OCI-LY1 (cell line): ENCODE measurements around the gene MOB3C.

ENCODE experiments used
- H2AFZ ChIP-seq: fragments of 200-600 bp; sonication (generic), shearing (Covaris generic); 2 replicates; pipeline ENCODE4 v1.6.0; 2014; ENCODE audit warnings: antibody characterized with exemption, mild to moderate bottlenecking, low read length
- H3F3A ChIP-seq: fragments of 200-600 bp; sonication (generic), shearing (Covaris generic); 2 replicates; pipeline ENCODE4 v1.6.0; 2014; ENCODE audit warnings: mild to moderate bottlenecking, antibody characterized with exemption, low read length, moderate library complexity; ENCODE audit not compliant: insufficient read depth
- H3K27ac ChIP-seq: fragments of 200-600 bp; sonication (generic); 2 replicates; pipeline ENCODE4 v1.5.1; 2014; ENCODE audit warnings: low read length, mixed run types, mild to moderate bottlenecking, low read depth; ENCODE audit not compliant: poor library complexity, severe bottlenecking
- H3K27me3 ChIP-seq: fragments of 200-600 bp; sonication (generic); 2 replicates; pipeline ENCODE4 v1.6.0; 2014; ENCODE audit warnings: antibody characterized with exemption, mild to moderate bottlenecking, low read length, moderate library complexity; ENCODE audit not compliant: insufficient read depth
- H3K36me3 ChIP-seq: fragments of 200-600 bp; sonication (generic); 2 replicates; pipeline ENCODE4 v1.6.1; 2014; ENCODE audit warnings: mild to moderate bottlenecking, antibody characterized with exemption, low read length, moderate library complexity, mixed read lengths; ENCODE audit not compliant: insufficient read depth
- H3K4me1 ChIP-seq: fragments of 200-600 bp; sonication (generic); 2 replicates; pipeline ENCODE4 v1.5.1; 2014; ENCODE audit warnings: mild to moderate bottlenecking, low read length, moderate library complexity; ENCODE audit not compliant: insufficient read depth, severe bottlenecking
- H3K4me2 ChIP-seq: fragments of 200-600 bp; sonication (generic), shearing (Covaris generic); 2 replicates; pipeline ENCODE4 v1.6.1; 2014; ENCODE audit warnings: low read length
- H3K4me3 ChIP-seq: fragments of 200-600 bp; sonication (generic); 2 replicates; pipeline ENCODE4 v1.5.1; 2014; ENCODE audit warnings: low read length, low read depth, mild to moderate bottlenecking, mixed read lengths; ENCODE audit not compliant: poor library complexity, severe bottlenecking
- H3K79me2 ChIP-seq: fragments of 200-600 bp; shearing (Covaris generic); 2 replicates; pipeline ENCODE4 v1.6.1; 2016; ENCODE audit warnings: mixed run types, low read length, mixed read lengths; ENCODE audit not compliant: insufficient read depth
- H3K9ac ChIP-seq: fragments of 200-600 bp; sonication (generic), shearing (Covaris generic); 2 replicates; pipeline ENCODE4 v1.6.1; 2014; ENCODE audit warnings: mild to moderate bottlenecking, low read length, mixed read lengths
- H3K9me2 ChIP-seq: fragments of 200-600 bp; sonication (generic), shearing (Covaris generic); 2 replicates; pipeline ENCODE4 v1.6.1; 2014; ENCODE audit warnings: low read depth, mild to moderate bottlenecking, low read length, mixed read lengths
- H3K9me3 ChIP-seq: fragments of 200-600 bp; shearing (Covaris generic); 2 replicates; pipeline ENCODE4 v1.6.1; 2014; ENCODE audit warnings: low read length, mixed read lengths
- H4K20me1 ChIP-seq: fragments of 200-600 bp; sonication (generic), shearing (Covaris generic); 2 replicates; pipeline ENCODE4 v1.6.0; 2016; ENCODE audit warnings: mild to moderate bottlenecking, low read length; ENCODE audit not compliant: insufficient read depth
- CTCF ChIP-seq: fragments of 200-600 bp; sonication (generic), shearing (Covaris generic); IDR thresholded peaks from 2 replicates; pipeline ENCODE4 v1.5.1; 2017; ENCODE audit warnings: mild to moderate bottlenecking, antibody characterized with exemption, low read length, moderate library complexity, mixed read lengths
- EZH2 ChIP-seq: fragments of 200-600 bp; sonication (generic), shearing (Covaris generic); IDR thresholded peaks from 2 replicates; pipeline ENCODE4 v1.8.0; 2017; ENCODE audit warnings: borderline replicate concordance, mixed run types, mild to moderate bottlenecking, antibody characterized with exemption, low read length, moderate library complexity, mixed read lengths

Gene MOB3C

GRCh38 chr1:46599059-46599970 lies 17.3 kb downstream of the MOB3C start:
- Histone ChIP-seq H3K36me3 (no peaks in the 10 kb centered on the region), H3K27ac (no peak overlapping the region), H4K20me1 (no peaks in the 10 kb centered on the region), H3K4me1 (peaks cover 10% of the 10 kb centered on the region), H3K9me2 (no peaks in the 10 kb centered on the region), H3K79me2 (no peaks in the 10 kb centered on the region), H3K9me3 (no peaks in the 10 kb centered on the region), H3K9ac (no peak overlapping the region), H3K4me2 (no peak overlapping the region), H3K27me3 (no peaks in the 10 kb centered on the region), H3K4me3 (no peak overlapping the region), H2AFZ (no peak overlapping the region), H3F3A (no peaks in the 10 kb centered on the region)
- TF ChIP-seq CTCF: no peak
- no peak for TF ChIP-seq EZH2

- no peaks in the 10 kb centered on the region for H3K9me2 ChIP-seq
- no peaks in the 10 kb centered on the region for H3K79me2 ChIP-seq
- no peaks in the 10 kb centered on the region for H3K27me3 ChIP-seq
- H4K20me1 ChIP-seq: no peaks in the 10 kb centered on the region
- H3K27ac ChIP-seq: no peak overlapping the region
- no peaks in the 10 kb centered on the region for H3K4me1 ChIP-seq
- peaks cover 15% of the 10 kb centered on the region for H3K36me3 ChIP-seq
- no peak overlapping the region for H3K4me3 ChIP-seq
- no peak overlapping the region for H2AFZ ChIP-seq
- no peak overlapping the region for H3K4me2 ChIP-seq
- no peak for TF ChIP-seq EZH2
- TF ChIP-seq CTCF: no peak
- no peaks in the 10 kb centered on the region for H3K9me3 ChIP-seq
- H3F3A ChIP-seq: no peaks in the 10 kb centered on the region
- no peak overlapping the region for H3K9ac ChIP-seq
Measured at GRCh38 chr1:46596846-46597245, 19.8 kb downstream of the MOB3C start.

GRCh38 chr1:46596036-46596435 lies 20.6 kb downstream of the MOB3C start:
- Histone ChIP-seq H3K27ac (no peak overlapping the region), H3K36me3 (peaks cover 24% of the 10 kb centered on the region), H4K20me1 (no peaks in the 10 kb centered on the region), H3K9ac (no peak overlapping the region), H3K4me1 (no peaks in the 10 kb centered on the region), H3K9me2 (no peaks in the 10 kb centered on the region), H2AFZ (no peak overlapping the region), H3K4me3 (no peak overlapping the region), H3F3A (no peaks in the 10 kb centered on the region), H3K4me2 (no peak overlapping the region), H3K9me3 (no peaks in the 10 kb centered on the region), H3K27me3 (no peaks in the 10 kb centered on the region), H3K79me2 (no peaks in the 10 kb centered on the region)
- TF ChIP-seq CTCF (no peak), EZH2 (no peak)
